Colonic mucosa (tissue), 4 donors: ENCODE data around the gene NKAIN2. TPM values are rescaled to one million over a fixed set of nuclear protein-coding genes. Genes with fewer than 3 reads are reported as not detected.

Experiments
- DNase-seq: peaks from one replicate; pipeline ENCODE4 v3.0.0-alpha.2; 2020
- H3K27ac ChIP-seq: fragments of 200-600 bp; one replicate; pipeline ENCODE4 v1.8.0; 2021
- H3K27me3 ChIP-seq: fragments of 200-600 bp; one replicate; pipeline ENCODE4 v1.8.0; 2021
- H3K36me3 ChIP-seq: fragments of 200-600 bp; one replicate; pipeline ENCODE4 v1.8.0; 2021
- H3K4me1 ChIP-seq: fragments of 200-600 bp; one replicate; pipeline ENCODE4 v1.8.0; 2021; ENCODE audit warnings: mild to moderate bottlenecking
- H3K4me3 ChIP-seq: fragments of 200-600 bp; one replicate; pipeline ENCODE4 v1.8.0; 2021
- H3K9ac ChIP-seq, 2 donors: one replicate each; pipeline ENCODE4 v1.7.0; 2013; ENCODE audit warnings: control low read depth in 2 of 2, low read depth in 2 of 2, low read length in 2 of 2
- H3K9me3 ChIP-seq: fragments of 200-600 bp; one replicate; pipeline ENCODE4 v1.8.0; 2021
- CTCF ChIP-seq: fragments of 200-600 bp; IDR thresholded peaks from one replicate; pipeline ENCODE4 v1.8.0; 2022; ENCODE audit warnings: antibody characterized with exemption, mild to moderate bottlenecking
- intact Hi-C: fragments of 100-400 bp; cut with DNase I; formaldehyde crosslinking; loops from one replicate; pipeline ENCODE4 v1.14.1; 2022
- total RNA-seq, 2 donors: library from RNA; stranded (reverse); fragmentation: NEBNext Ultra II Directional in 1 of 2; extraction: Animal tissue kit (Norgen Biotek cat#: 25700) in 1 of 2; gene quantifications; one replicate each; pipeline ENCODE4 v1.2.1, GENCODE V29; 2021
- donor health status: healthy.
- donor health status: DM: no; HTN: no; CAD: no.
- donor health status: DM: no; HTN: no; CAD: no.

Gene NKAIN2
- total RNA-seq, 2 donors from 2014 or later, result 0.21 TPM; not detected in 1

GRCh38 chr6:124495665-124496190 lies 692.1 kb downstream of the NKAIN2 start:
- DNase-seq, result no peak
- Histone ChIP-seq H3K36me3 (no peaks in the 10 kb centered on the region), H3K27me3 (no peaks in the 10 kb centered on the region), H3K27ac (no peak overlapping the region), H3K9ac (no peak overlapping the region), H3K4me3 (no peak overlapping the region), H3K9me3 (no peaks in the 10 kb centered on the region), H3K4me1 (no peaks in the 10 kb centered on the region)
- no peak for TF ChIP-seq CTCF
- intact Hi-C loops, result no loop called here

GRCh38 chr6:124496334-124496733 lies 692.7 kb downstream of the NKAIN2 start:
- TF ChIP-seq CTCF, result no peak
- Histone ChIP-seq H3K27ac (no peak overlapping the region), H3K9me3 (no peaks in the 10 kb centered on the region), H3K4me1 (no peaks in the 10 kb centered on the region), H3K9ac (no peak overlapping the region), H3K27me3 (no peaks in the 10 kb centered on the region), H3K4me3 (no peak overlapping the region), H3K36me3 (no peaks in the 10 kb centered on the region)
- intact Hi-C loops, result no loop called here
- DNase-seq, result no peak

- Histone ChIP-seq H3K4me3 (no peak overlapping the region), H3K4me1 (no peaks in the 10 kb centered on the region), H3K36me3 (no peaks in the 10 kb centered on the region), H3K27me3 (no peaks in the 10 kb centered on the region), H3K9ac (no peak overlapping the region), H3K27ac (no peak overlapping the region), H3K9me3 (no peaks in the 10 kb centered on the region)
- DNase-seq, result no peak
- intact Hi-C loops, result no loop called here
- TF ChIP-seq CTCF, result no peak
Observed at GRCh38 chr6:124512431-124512830, 708.8 kb downstream of the NKAIN2 start.

- Histone ChIP-seq H3K9ac (no peak overlapping the region), H3K27ac (no peak overlapping the region), H3K36me3 (no peaks in the 10 kb centered on the region), H3K9me3 (no peaks in the 10 kb centered on the region), H3K4me3 (no peak overlapping the region), H3K27me3 (no peaks in the 10 kb centered on the region), H3K4me1 (no peaks in the 10 kb centered on the region)
- TF ChIP-seq CTCF, result no peak
- DNase-seq, result no peak
- intact Hi-C loops, result no loop called here
Observed at GRCh38 chr6:124517339-124517738, 713.7 kb downstream of the NKAIN2 start.

GRCh38 chr6:124520514-124520913 lies 716.8 kb downstream of the NKAIN2 start:
- H3K9ac ChIP-seq, result no peak overlapping the region
- H3K27ac ChIP-seq, result no peak overlapping the region
- TF ChIP-seq CTCF, result no peak
- H3K9me3 ChIP-seq, result no peaks in the 10 kb centered on the region
- no peak overlapping the region for H3K4me3 ChIP-seq
- no peaks in the 10 kb centered on the region for H3K27me3 ChIP-seq
- H3K36me3 ChIP-seq, result no peaks in the 10 kb centered on the region
- intact Hi-C loops, result no loop called here
- no peak for DNase-seq
- H3K4me1 ChIP-seq, result no peaks in the 10 kb centered on the region
